C4-2B (cell line): ENCODE results near the gene MAN1A1.
"Not testable (repeated sequence)": the region's sequence is repeated elsewhere in the genome, so short reads cannot be mapped to it uniquely, and the experiment has no call there.

Experiments used
- H3K27ac ChIP-seq: fragments of 450-650 bp; 2 replicates; pipeline ENCODE4 v1.5.1; 2017
- ZFX ChIP-seq: fragments of 450-650 bp; IDR thresholded peaks from 2 replicates; pipeline ENCODE4 v1.6.1; 2017
- TF ChIP-seq, protein P1 (sequence below): fragments of 450-650 bp; conservative IDR thresholded peaks from 2 replicates; pipeline ENCODE4 v1.5.1; 2017; ENCODE audit warnings: mild to moderate bottlenecking

Gene MAN1A1

DNA sequence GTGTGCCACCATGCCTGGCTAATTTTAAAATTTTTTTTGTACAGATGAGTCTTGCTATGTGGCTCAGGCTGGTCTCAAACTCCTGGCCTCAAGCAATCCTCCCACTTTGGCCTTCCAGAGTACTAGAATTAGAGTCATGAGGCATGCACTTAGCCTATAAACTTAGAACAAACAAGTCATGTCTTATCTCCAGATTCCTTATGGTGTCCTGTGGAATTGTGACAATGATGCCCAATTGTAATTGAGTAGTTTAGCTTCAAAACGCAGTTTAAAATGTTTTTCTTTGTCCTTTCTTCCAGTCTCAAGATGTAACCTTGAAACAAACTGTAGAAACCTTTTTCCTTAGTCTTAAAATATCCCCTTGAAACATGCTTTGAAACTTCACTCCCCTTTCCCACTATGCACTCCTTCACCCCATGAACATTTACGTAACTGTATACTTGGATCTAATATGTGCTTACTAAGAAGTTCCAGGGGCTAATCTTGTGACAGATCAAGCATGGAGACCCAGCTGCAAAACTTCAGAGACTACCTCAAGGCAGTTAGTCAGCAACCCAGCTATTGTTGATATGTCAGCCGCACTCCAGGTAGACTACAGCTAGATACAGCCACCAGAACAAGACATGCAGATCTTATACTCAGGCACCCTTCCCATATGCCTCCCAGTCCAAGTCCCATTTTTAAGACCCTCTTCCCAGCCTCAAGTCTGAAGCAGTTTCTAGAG, 46.2 kb downstream of the MAN1A1 start:
- H3K27ac ChIP-seq = no peak overlapping the region

GRCh38 chr6:119301429-119301828, 48.1 kb downstream of the MAN1A1 start:
- TF ChIP-seq ZFX = no peak
- TF ChIP-seq, protein P1, sequence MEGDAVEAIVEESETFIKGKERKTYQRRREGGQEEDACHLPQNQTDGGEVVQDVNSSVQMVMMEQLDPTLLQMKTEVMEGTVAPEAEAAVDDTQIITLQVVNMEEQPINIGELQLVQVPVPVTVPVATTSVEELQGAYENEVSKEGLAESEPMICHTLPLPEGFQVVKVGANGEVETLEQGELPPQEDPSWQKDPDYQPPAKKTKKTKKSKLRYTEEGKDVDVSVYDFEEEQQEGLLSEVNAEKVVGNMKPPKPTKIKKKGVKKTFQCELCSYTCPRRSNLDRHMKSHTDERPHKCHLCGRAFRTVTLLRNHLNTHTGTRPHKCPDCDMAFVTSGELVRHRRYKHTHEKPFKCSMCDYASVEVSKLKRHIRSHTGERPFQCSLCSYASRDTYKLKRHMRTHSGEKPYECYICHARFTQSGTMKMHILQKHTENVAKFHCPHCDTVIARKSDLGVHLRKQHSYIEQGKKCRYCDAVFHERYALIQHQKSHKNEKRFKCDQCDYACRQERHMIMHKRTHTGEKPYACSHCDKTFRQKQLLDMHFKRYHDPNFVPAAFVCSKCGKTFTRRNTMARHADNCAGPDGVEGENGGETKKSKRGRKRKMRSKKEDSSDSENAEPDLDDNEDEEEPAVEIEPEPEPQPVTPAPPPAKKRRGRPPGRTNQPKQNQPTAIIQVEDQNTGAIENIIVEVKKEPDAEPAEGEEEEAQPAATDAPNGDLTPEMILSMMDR = no peak
- H3K27ac ChIP-seq = no peak overlapping the region

More for the DNA sequence above, 46.2 kb downstream of the MAN1A1 start:
- TF ChIP-seq, protein P1 = no peak
- TF ChIP-seq ZFX = no peak

DNA sequence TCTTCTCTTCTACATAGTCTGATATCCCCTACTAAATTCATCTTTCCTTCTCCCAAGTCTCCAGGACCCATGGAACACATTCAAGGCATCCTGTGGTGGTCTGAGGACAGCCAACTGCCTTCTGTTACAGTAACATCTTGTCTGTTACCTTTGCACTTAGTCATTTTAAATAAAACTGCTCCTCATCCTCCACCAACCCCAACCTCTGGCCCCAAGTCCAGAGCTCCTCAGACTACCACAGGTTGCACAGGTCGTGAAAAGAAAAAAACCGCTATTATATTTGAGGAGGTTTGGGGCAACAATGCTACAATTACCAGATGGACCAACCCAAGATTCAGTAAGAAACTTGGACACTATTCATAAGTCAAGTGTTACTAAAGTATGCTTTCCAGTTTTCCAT, 49.9 kb downstream of the MAN1A1 start:
- TF ChIP-seq, protein P1 = no peak
- TF ChIP-seq ZFX = no peak
- H3K27ac ChIP-seq = no peak overlapping the region

- H3K27ac ChIP-seq = no peak overlapping the region
- no peak for TF ChIP-seq ZFX
- TF ChIP-seq, protein P1 = no peak
Observed at GRCh38 chr6:119297049-119297448, 52.5 kb downstream of the MAN1A1 start.

DNA sequence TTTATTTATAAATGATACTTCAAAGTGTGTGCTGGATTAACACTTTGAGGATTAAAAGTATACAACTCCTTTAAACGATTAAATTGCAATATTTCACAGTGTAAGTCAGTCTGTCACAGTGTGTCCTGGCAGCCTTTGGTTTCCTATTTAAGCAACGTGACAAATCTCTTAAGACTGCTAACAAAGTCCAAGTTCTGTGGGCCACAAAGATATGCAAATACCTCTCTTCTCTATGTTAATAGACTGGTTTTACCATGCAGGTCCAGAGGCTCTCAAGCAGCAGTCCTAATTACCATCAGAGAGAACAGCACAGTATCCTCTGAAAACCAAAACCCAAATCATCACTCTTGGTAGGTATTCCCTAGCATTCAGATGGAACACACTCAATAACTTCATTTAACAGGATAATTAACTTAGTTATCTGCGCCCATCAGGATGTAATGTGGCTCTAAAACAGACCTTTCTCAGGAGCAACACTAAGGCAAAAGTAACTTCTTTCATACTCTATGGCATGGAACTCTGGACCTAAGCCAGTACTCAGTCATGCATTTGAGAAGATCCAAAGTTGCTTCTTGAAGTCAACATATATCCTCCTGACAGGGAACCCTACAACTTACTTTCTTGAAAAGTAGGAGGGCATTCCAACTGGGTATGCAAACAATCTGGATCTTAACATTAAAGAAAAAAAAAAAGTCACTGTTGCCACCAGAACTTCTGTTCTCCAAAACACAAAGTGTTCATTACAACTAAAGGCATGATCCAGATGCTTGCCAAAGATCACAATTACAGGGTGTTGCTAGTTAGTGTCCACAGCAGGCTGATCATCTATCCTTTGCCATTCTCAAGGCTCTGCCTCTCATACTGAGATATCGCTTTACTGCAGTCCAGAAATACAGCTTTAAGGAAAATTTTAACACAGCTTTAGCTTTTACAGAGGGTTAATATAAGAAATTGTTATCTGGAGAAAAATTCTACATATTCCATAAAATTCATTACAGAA, 53.2 kb downstream of the MAN1A1 start:
- TF ChIP-seq ZFX = no peak
- TF ChIP-seq, protein P1 = no peak
- H3K27ac ChIP-seq = no peak overlapping the region

GRCh38 chr6:119294984-119295383, 54.6 kb downstream of the MAN1A1 start:
- TF ChIP-seq, protein P1 = no peak
- TF ChIP-seq ZFX = no peak
- H3K27ac ChIP-seq = no peak overlapping the region

DNA sequence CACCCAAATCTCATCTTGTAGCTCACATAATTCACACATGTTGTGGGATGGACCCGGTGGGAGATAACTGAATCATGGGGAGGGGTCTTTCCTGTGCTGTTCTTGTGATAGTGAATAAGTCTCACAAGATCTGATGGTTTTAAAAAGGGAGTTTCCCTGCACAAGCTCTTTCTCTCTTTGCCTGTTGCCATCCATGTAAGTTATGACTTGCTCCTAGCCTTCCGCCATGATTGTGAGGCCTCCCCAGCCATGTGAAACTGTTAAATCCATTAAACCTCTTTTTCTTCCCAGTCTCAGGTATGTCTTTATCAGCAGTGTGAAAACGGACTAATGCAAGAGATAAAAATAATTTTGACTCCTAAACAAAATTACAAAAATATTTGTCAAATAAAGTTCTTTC, 58.5 kb downstream of the MAN1A1 start:
- not testable (repeated sequence) for H3K27ac ChIP-seq
